ENCODE results near the gene HIRA.

- TF ChIP-seq POLR2A (IDR thresholded peaks at IDR 0.05; ENCODE audit: low read depth, low read length) (no peak), POLR2AphosphoS5 (IDR thresholded peaks at IDR 0.05; ENCODE audit: low read depth, low read length) (no peak)
Measured at GRCh38 chr22:19453718-19454117, 22.2 kb upstream of the HIRA start.
